Smooth muscle cell (in vitro differentiated cells): ENCODE results near the gene JMJD7. TPM values are rescaled to one million over a fixed set of nuclear protein-coding genes. Genes with fewer than 3 reads are reported as not detected.

Source experiments
- DNase-seq: peaks from one replicate; lab custom pipeline; 2025; ENCODE audit not compliant: unreplicated experiment; lab: John Stamatoyannopoulos, UW
- H2AFZ ChIP-seq: fragments of 200-600 bp; sonication (generic); 2 replicates; pipeline ENCODE4 v1.6.0; 2016; ENCODE audit warnings: antibody characterized with exemption, low read depth, mild to moderate bottlenecking
- H3F3A ChIP-seq: fragments of 200-600 bp; sonication (generic); 2 replicates; pipeline ENCODE4 v1.6.0; 2017; ENCODE audit warnings: antibody characterized with exemption, low read depth
- H3K27ac ChIP-seq: fragments of 200-600 bp; sonication (generic); 2 replicates; pipeline ENCODE4 v1.5.1; 2016; ENCODE audit warnings: low read depth, mild to moderate bottlenecking
- H3K27me3 ChIP-seq: fragments of 200-600 bp; sonication (generic); 2 replicates; pipeline ENCODE4 v1.6.1; 2016; ENCODE audit warnings: low read depth, mild to moderate bottlenecking
- H3K36me3 ChIP-seq: fragments of 200-600 bp; sonication (generic); 2 replicates; pipeline ENCODE4 v1.5.1; 2016; ENCODE audit warnings: low read depth
- H3K4me1 ChIP-seq: fragments of 200-600 bp; sonication (generic); 2 replicates; pipeline ENCODE4 v1.5.1; 2016; ENCODE audit warnings: low read depth
- H3K4me2 ChIP-seq: fragments of 200-600 bp; sonication (generic); 2 replicates; pipeline ENCODE4 v1.6.0; 2016; ENCODE audit warnings: mild to moderate bottlenecking
- H3K4me3 ChIP-seq: fragments of 200-600 bp; sonication (generic); 2 replicates; pipeline ENCODE4 v1.5.1; 2016; ENCODE audit warnings: mild to moderate bottlenecking
- H3K79me2 ChIP-seq: fragments of 200-600 bp; sonication (generic); 2 replicates; pipeline ENCODE4 v1.6.0; 2016; ENCODE audit warnings: low read depth, mild to moderate bottlenecking
- H3K9ac ChIP-seq: fragments of 200-600 bp; sonication (generic); 2 replicates; pipeline ENCODE4 v1.6.0; 2016; ENCODE audit warnings: low read depth
- H3K9me3 ChIP-seq: fragments of 200-600 bp; sonication (generic); replicated peaks from 2 replicates; pipeline ENCODE4 v1.5.1; 2016; ENCODE audit warnings: low read depth
- H4K20me1 ChIP-seq: fragments of 200-600 bp; sonication (generic); 2 replicates; pipeline ENCODE4 v1.6.0; 2016; ENCODE audit warnings: low read depth
- whole genome bisulfite sequencing: methylation state at CpG from one replicate; pipeline ENCODE4 v1.1.7; 2016; ENCODE audit warnings: low lambda C conversion rate; 5-methylcytosine and 5-hydroxymethylcytosine counted together
- polyA plus RNA-seq: library from polyadenylated mRNA; unstranded; fragments of >200 nt; fragmentation: Nextera tagmentation; extraction: Ambion mirVana; gene quantifications from 2 replicates; pipeline ENCODE4 v1.2.1, GENCODE V29; 2016
- total RNA-seq: library from RNA; depleted of rRNA; stranded (reverse); fragments of >200 nt; gene quantifications from 2 replicates; pipeline ENCODE4 v1.2.3, GENCODE V29; 2014
- TF ChIP-seq, protein P1 (sequence below): fragments of 200-600 bp; sonication (generic); IDR thresholded peaks from 2 replicates; pipeline ENCODE4 v1.5.1; 2017; ENCODE audit warnings: borderline replicate concordance, mild to moderate bottlenecking, antibody characterized with exemption; ENCODE audit not compliant: insufficient read depth, poor library complexity, severe bottlenecking

JMJD7 gene
- total and polyA plus RNA-seq, 2 experiments from 2014 or later = 3.3 to 5.0 TPM

DNA sequence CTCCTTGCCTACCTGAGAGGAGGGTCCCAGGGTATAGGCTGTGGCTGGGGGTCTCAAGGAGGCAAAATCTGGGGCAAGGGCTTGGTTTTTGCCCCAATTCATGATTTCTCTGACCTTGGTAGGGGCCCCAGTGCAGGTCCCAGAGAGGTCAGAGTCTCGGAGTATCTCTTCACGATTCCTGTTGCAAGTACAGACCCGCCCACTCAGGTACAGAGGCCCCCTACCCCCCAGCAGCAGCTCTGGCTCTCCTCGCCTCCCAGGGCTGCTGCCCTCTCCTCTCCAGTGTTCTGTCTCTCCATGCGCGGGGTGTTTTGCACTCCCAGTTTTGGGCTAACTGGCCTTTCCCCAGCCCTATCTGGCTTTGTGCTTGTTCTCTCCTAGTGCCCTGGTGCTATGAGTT is 5.4 kb upstream of the JMJD7 start:
- no peak overlapping the region for H3K9ac ChIP-seq
- 90% methylated on average over 6 of the region's 6 CpGs for WGBS
- no peaks in the 10 kb centered on the region for H3K27me3 ChIP-seq
- H2AFZ ChIP-seq = no peak overlapping the region
- H3K4me3 ChIP-seq = no peak overlapping the region
- no peaks in the 10 kb centered on the region for H3K9me3 ChIP-seq
- TF ChIP-seq, protein P1, sequence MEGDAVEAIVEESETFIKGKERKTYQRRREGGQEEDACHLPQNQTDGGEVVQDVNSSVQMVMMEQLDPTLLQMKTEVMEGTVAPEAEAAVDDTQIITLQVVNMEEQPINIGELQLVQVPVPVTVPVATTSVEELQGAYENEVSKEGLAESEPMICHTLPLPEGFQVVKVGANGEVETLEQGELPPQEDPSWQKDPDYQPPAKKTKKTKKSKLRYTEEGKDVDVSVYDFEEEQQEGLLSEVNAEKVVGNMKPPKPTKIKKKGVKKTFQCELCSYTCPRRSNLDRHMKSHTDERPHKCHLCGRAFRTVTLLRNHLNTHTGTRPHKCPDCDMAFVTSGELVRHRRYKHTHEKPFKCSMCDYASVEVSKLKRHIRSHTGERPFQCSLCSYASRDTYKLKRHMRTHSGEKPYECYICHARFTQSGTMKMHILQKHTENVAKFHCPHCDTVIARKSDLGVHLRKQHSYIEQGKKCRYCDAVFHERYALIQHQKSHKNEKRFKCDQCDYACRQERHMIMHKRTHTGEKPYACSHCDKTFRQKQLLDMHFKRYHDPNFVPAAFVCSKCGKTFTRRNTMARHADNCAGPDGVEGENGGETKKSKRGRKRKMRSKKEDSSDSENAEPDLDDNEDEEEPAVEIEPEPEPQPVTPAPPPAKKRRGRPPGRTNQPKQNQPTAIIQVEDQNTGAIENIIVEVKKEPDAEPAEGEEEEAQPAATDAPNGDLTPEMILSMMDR = no peak
- no peaks in the 10 kb centered on the region for H4K20me1 ChIP-seq
- no peak for DNase-seq
- H3K79me2 ChIP-seq = no peaks in the 10 kb centered on the region
- no peak overlapping the region for H3K4me2 ChIP-seq
- peaks cover 3% of the 10 kb centered on the region for H3K4me1 ChIP-seq
- H3K36me3 ChIP-seq = no peaks in the 10 kb centered on the region
- no peaks in the 10 kb centered on the region for H3F3A ChIP-seq
- no peak overlapping the region for H3K27ac ChIP-seq

DNA sequence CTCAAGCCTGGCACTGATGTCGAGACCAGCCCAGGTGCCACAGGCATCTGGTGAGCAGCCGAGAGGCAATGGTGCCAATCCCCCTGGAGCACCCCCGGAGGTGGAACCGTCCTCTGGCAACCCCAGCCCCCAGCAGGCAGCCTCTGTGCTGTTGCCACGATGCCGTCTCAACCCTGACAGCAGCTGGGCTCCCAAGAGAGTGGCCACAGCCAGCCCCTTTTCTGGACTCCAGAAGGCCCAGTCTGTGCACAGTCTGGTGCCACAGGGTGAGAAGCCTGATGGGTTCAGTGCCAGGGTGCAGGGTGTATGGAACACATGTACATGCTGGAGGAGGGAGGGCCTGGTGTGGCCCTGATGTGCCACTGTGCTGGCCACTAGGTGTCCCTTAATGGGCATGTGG is 4.9 kb upstream of the JMJD7 start:
- Histone ChIP-seq H3K27me3 (no peaks in the 10 kb centered on the region), H3F3A (no peaks in the 10 kb centered on the region), H3K4me1 (peaks cover 5% of the 10 kb centered on the region), H3K27ac (no peak overlapping the region), H3K36me3 (no peaks in the 10 kb centered on the region), H3K79me2 (no peaks in the 10 kb centered on the region), H3K9me3 (no peaks in the 10 kb centered on the region), H3K4me3 (no peak overlapping the region), H3K9ac (no peak overlapping the region), H2AFZ (no peak overlapping the region), H4K20me1 (no peaks in the 10 kb centered on the region), H3K4me2 (no peak overlapping the region)
- no peak for DNase-seq
- 99% methylated on average over 6 of the region's 6 CpGs for WGBS
- TF ChIP-seq, protein P1 = no peak

DNA sequence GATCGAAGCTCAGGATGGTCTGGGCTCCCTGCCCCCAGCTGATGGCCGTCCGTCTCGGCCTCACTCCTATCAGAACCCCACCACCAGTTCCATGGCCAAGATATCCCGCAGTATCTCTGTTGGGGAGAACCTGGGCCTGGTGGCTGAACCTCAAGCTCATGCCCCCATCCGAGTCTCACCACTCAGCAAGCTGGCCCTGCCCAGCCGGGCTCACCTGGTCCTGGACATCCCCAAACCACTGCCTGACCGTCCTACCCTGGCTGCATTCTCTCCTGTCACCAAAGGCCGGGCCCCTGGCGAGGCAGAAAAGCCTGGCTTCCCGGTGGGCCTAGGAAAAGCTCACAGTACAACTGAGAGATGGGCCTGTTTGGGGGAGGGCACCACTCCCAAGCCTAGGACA is 4.4 kb upstream of the JMJD7 start:
- no peak overlapping the region for H3K9ac ChIP-seq
- no peak overlapping the region for H3K4me2 ChIP-seq
- H3K4me1 ChIP-seq = peaks cover 5% of the 10 kb centered on the region
- H2AFZ ChIP-seq = no peak overlapping the region
- H3K9me3 ChIP-seq = no peaks in the 10 kb centered on the region
- no peak overlapping the region for H3K4me3 ChIP-seq
- WGBS = 96% methylated on average over 11 of the region's 11 CpGs
- H3F3A ChIP-seq = no peaks in the 10 kb centered on the region
- H3K27me3 ChIP-seq = no peaks in the 10 kb centered on the region
- no peaks in the 10 kb centered on the region for H3K79me2 ChIP-seq
- TF ChIP-seq, protein P1 = no peak
- H3K36me3 ChIP-seq = no peaks in the 10 kb centered on the region
- DNase-seq = no peak
- H3K27ac ChIP-seq = no peak overlapping the region
- no peaks in the 10 kb centered on the region for H4K20me1 ChIP-seq

DNA sequence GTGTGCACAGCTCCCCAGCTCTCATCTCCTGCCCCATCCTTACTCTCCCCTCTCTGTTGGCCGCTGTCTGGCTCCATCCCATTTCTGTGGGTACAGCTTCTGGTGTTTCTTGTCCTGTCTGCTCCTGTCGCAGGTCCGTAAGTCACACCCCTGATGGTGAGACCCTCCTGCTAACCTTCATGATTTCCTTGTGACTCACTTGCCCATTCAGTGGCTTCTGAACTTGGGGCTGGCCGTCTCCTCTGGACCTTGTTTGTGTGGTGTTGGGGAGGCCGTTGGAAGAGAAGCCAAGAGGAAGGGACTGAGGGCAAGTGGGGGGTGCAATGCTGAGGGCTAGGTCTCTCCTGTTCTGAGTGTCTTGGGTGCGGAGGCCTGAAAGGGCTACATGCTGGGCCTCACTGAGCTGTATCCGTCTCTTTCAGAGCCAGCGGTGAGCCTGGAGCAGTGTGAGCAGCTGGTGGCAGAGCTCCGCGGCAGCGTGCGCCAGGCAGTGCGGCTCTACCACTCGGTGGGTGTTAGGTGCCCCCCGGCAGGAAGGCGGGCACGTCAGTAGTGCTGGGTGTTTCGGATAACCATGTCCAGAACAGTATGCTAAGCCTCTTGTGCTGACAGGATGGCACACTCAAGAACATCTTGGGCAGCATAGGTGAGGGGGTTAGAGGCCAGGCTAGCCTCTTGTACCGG is 3.7 kb upstream of the JMJD7 start:
- H3K4me1 ChIP-seq = peaks cover 5% of the 10 kb centered on the region
- H2AFZ ChIP-seq = no peak overlapping the region
- no peak overlapping the region for H3K4me3 ChIP-seq
- no peaks in the 10 kb centered on the region for H3K36me3 ChIP-seq
- H3F3A ChIP-seq = no peaks in the 10 kb centered on the region
- no peaks in the 10 kb centered on the region for H4K20me1 ChIP-seq
- no peak for DNase-seq
- H3K4me2 ChIP-seq = no peak overlapping the region
- H3K9ac ChIP-seq = no peak overlapping the region
- H3K9me3 ChIP-seq = no peaks in the 10 kb centered on the region
- TF ChIP-seq, protein P1 = no peak
- H3K79me2 ChIP-seq = no peaks in the 10 kb centered on the region
- H3K27me3 ChIP-seq = no peaks in the 10 kb centered on the region
- 95% methylated on average over 19 of the region's 19 CpGs for WGBS
- H3K27ac ChIP-seq = no peak overlapping the region
